K562 (cell line): Measurements from ENCODE around the gene ARHGEF33. TPM values are rescaled to one million over a fixed set of nuclear protein-coding genes. Genes with fewer than 3 reads are reported as not detected.

Source experiments
- ATAC-seq: fragments of 200-7000 bp; cut with Tn5 transposase; 3 replicates; pipeline ENCODE4 v1.9.1; 2020; ENCODE audit warnings: moderate library complexity
- BruUV-seq: library from RNA; stranded (reverse); fragments of 400-500 nt; replicated peaks from 2 replicates; lab custom pipeline; 2021; lab: Mats Ljungman, UMichigan
- CTCF ChIA-PET: fragments of 300-600 bp; formaldehyde crosslinking; extraction: SDS; loops from one replicate; lab custom pipeline; 2021; ENCODE audit warnings: low intra/inter-chr PET ratio; lab: Yijun Ruan, JAX
- POLR2A ChIA-PET: fragments of 300-600, 350-650 bp; sonication (Branson Sonifier 250); formaldehyde crosslinking; extraction: SDS; loops from one replicate; lab custom pipeline; 2021; ENCODE audit warnings: antibody characterized with exemption, inconsistent platforms; lab: Yijun Ruan, JAX
- DNase-seq, 4 experiments: peaks; one replicate each; pipeline versions ENCODE4 v3.0.0 to v3.0.0-alpha.2; 2011 to 2018; ENCODE audit warnings: low spot score in 3 of 4, mixed read lengths in 3 of 4; ENCODE audit errors: extremely low read depth in 1 of 4
- FAIRE-seq: peaks from 2 replicates; lab custom pipeline; 2011; peaks lifted over from hg19 to GRCh38; lab: Jason Lieb, UNC
- H2AFZ ChIP-seq: 2 replicates; pipeline ENCODE4 v1.6.0; 2011; ENCODE audit warnings: low read depth, low read length, control low read depth, inconsistent platforms
- H3K27ac ChIP-seq: fragments of 200-600 bp; 3 replicates; pipeline ENCODE4 v1.8.0; 2011; ENCODE audit warnings: low read depth, mild to moderate bottlenecking, control low read depth, inconsistent platforms, low read length, moderate library complexity, mixed read lengths; ENCODE audit errors: extremely low read depth
- H3K27me3 ChIP-seq, 2 experiments: fragments of 300-600 bp in 1 of 2; 2 replicates in 1 of 2; 3 replicates in 1 of 2; pipeline versions ENCODE4 v1.6.0 to v1.8.0; 2011; ENCODE audit warnings: inconsistent platforms in 2 of 2, low read length in 2 of 2, mild to moderate bottlenecking in 1 of 2, mixed read lengths in 1 of 2, moderate library complexity in 1 of 2; ENCODE audit not compliant: control insufficient read depth in 2 of 2, insufficient read depth in 2 of 2
- H3K36me3 ChIP-seq: fragments of 300-600 bp; 3 replicates; pipeline ENCODE4 v1.8.0; 2011; ENCODE audit warnings: mild to moderate bottlenecking, low read length, inconsistent platforms; ENCODE audit not compliant: control insufficient read depth, insufficient read depth
- H3K4me1 ChIP-seq, 2 experiments: fragments of 200-600 bp in 1 of 2; replicated peaks in 1 of 2; 2 replicates in 1 of 2; 3 replicates in 1 of 2; pipeline versions ENCODE4 v1.5.1 to v1.8.0; 2011; ENCODE audit warnings: inconsistent platforms in 2 of 2, low read length in 2 of 2, mild to moderate bottlenecking in 1 of 2, mixed read lengths in 1 of 2, moderate library complexity in 1 of 2; ENCODE audit not compliant: control insufficient read depth in 2 of 2, insufficient read depth in 2 of 2
- H3K4me2 ChIP-seq: 2 replicates; pipeline ENCODE4 v1.6.1; 2011; ENCODE audit warnings: low read length, control low read depth, inconsistent platforms, mixed read lengths; ENCODE audit not compliant: insufficient read depth
- H3K4me3 ChIP-seq: fragments of 200-600 bp; sonication (generic), shearing (Covaris generic); 2 replicates; pipeline ENCODE4 v1.5.1; 2016; ENCODE audit warnings: control low read depth, inconsistent platforms
- H3K79me2 ChIP-seq: fragments of 200-600 bp; 3 replicates; pipeline ENCODE4 v1.8.0; 2011; ENCODE audit warnings: low read length, inconsistent platforms; ENCODE audit not compliant: control insufficient read depth, insufficient read depth
- H3K9ac ChIP-seq, 2 experiments: 2 replicates each; pipeline versions ENCODE4 v1.6.0 to v1.6.1; 2011; ENCODE audit warnings: low read depth in 2 of 2, low read length in 2 of 2, control low read depth in 1 of 2, inconsistent platforms in 1 of 2, mild to moderate bottlenecking in 1 of 2, mixed read lengths in 1 of 2; ENCODE audit not compliant: insufficient read depth in 1 of 2
- H3K9me1 ChIP-seq: one replicate; pipeline ENCODE4 v1.6.0; 2011; ENCODE audit warnings: inconsistent platforms, mild to moderate bottlenecking, low read length, moderate library complexity; ENCODE audit not compliant: control insufficient read depth, insufficient read depth
- H3K9me3 ChIP-seq: replicated peaks from 2 replicates; pipeline ENCODE4 v1.5.1; 2011; ENCODE audit warnings: low read depth, low read length, inconsistent platforms; ENCODE audit not compliant: control insufficient read depth, insufficient read depth
- H4K20me1 ChIP-seq: replicated peaks from 2 replicates; pipeline ENCODE4 v1.6.1; 2011; ENCODE audit warnings: low read length, inconsistent platforms, mixed read lengths; ENCODE audit not compliant: control insufficient read depth, insufficient read depth
- ATF6 ChIP-seq: sonication (generic); formaldehyde crosslinking; IDR thresholded peaks from 2 replicates; pipeline ENCODE4 v1.4.0; 2020; ENCODE audit warnings: mild to moderate bottlenecking, missing genetic modification reagents
- HLTF ChIP-seq: fragments of 450-650 bp; IDR thresholded peaks from 2 replicates; pipeline ENCODE4 v1.6.1; 2016
- HMGN3 ChIP-seq: IDR thresholded peaks from 2 replicates; pipeline ENCODE4 v1.6.1; 2011; ENCODE audit warnings: borderline replicate concordance, low read depth, mild to moderate bottlenecking, mixed read lengths, low read length; ENCODE audit not compliant: insufficient read length; ENCODE audit errors: extremely low read depth
- KLF16 ChIP-seq: IDR thresholded peaks from 2 replicates; pipeline ENCODE4 v1.6.1; 2016; ENCODE audit warnings: antibody characterized with exemption
- RBM22 ChIP-seq: fragments of 200-400 bp; formaldehyde crosslinking; IDR thresholded peaks from 2 replicates; pipeline ENCODE4 v1.6.1; 2018; ENCODE audit warnings: low read length, low read depth; ENCODE audit not compliant: poor library complexity, severe bottlenecking
- RFX5 ChIP-seq: IDR thresholded peaks from 2 replicates; pipeline ENCODE4 v1.6.1; 2011; ENCODE audit warnings: low read depth, mild to moderate bottlenecking, improper control_type of control experiment, low read length
- ZNF184 ChIP-seq: sonication (generic); formaldehyde crosslinking; IDR thresholded peaks from 2 replicates; pipeline ENCODE4 v1.5.0; 2020; ENCODE audit warnings: missing genetic modification reagents
- WGBS: fragments of 100-300 bp; shearing (Covaris generic); methylation state at CpG from one replicate; pipeline ENCODE4 v1.1.6; 2016; ENCODE audit warnings: low coverage, mixed read lengths; ENCODE audit not compliant: insufficient coverage; ENCODE audit errors: missing lambda C conversion rate; 5-methylcytosine and 5-hydroxymethylcytosine counted together
- in situ Hi-C: fragments of 300-500 bp; cut with MboI; formaldehyde crosslinking; loops from 4 replicates; pipeline ENCODE4 v1.15.0; 2018; ENCODE audit warnings: inconsistent platforms, mixed read lengths
- intact Hi-C: fragments of 100-400 bp; cut with micrococcal nuclease; formaldehyde crosslinking; loops from 2 replicates; pipeline ENCODE4 v1.14.2; 2022
- polyA plus RNA-seq, 8 experiments: library from polyadenylated mRNA; depleted of rRNA in 4 of 8; stranded (reverse) in 5 of 8; unstranded in 3 of 8; fragments of >200 nt; fragmentation: Nextera tagmentation in 2 of 8; fragmentation: Illumina TruSeq in 1 of 8; extraction: Ambion mirVana in 2 of 8; extraction: Trizol in 1 of 8; gene quantifications; 2 replicates each; pipeline versions ENCODE4 v1.2.1 to v1.2.3, GENCODE V29; 2011 to 2014; ENCODE audit warnings: inconsistent platforms in 1 of 8, missing spikeins in 1 of 8
- total RNA-seq, 7 experiments: library from RNA; depleted of rRNA in 6 of 7; stranded (reverse); fragments of >200 nt in 6 of 7; fragmentation: Illumina TruSeq in 2 of 7; extraction: Trizol in 2 of 7; gene quantifications; 2 replicates each; pipeline versions ENCODE4 v1.2.1 to v1.2.3, GENCODE V29; 2011 to 2021; ENCODE audit warnings: low replicate concordance in 1 of 7

ARHGEF33 gene
- total and polyA plus RNA-seq, 9 of the 15 experiments (the other 6 are each of a cell fraction or from before 2014, with no cell fraction given), result 0.01 to 0.08 (median 0.03) TPM; not detected in 5

- TF ChIP-seq ATF6, result no peak
- no peak for TF ChIP-seq RBM22
- no peak for TF ChIP-seq HLTF
- TF ChIP-seq RFX5, result no peak
- TF ChIP-seq, all 486 proteins: peak for 0
Observed at GRCh38 chr2:38863061-38863695, 26.5 kb upstream of the ARHGEF33 start (continued).

GRCh38 chr2:38866773-38867443 is 22.8 kb upstream of the ARHGEF33 start:
- intact Hi-C loops, result no loop called here
- DNase-seq (no peak), FAIRE-seq (no peak), ATAC-seq (no peak)
- Histone ChIP-seq H3K27ac (no peak overlapping the region), H3K9ac (no peak overlapping the region), H3K27me3 (no peaks in the 10 kb centered on the region), H4K20me1 (no peaks in the 10 kb centered on the region), H2AFZ (no peak overlapping the region), H3K36me3 (peaks cover 27% of the 10 kb centered on the region), H3K4me3 (no peak overlapping the region), H3K79me2 (no peaks in the 10 kb centered on the region), H3K4me1 (no peaks in the 10 kb centered on the region), H3K9me1 (no peaks in the 10 kb centered on the region), H3K9me3 (no peaks in the 10 kb centered on the region), H3K4me2 (no peak overlapping the region)
- 83% methylated on average over 3 of the region's 3 CpGs for WGBS
- ChIA-PET CTCF (no interaction called here), POLR2A (interaction anchor here (0.7 to 1.6 kb wide), 2 partner anchors 9 to 21 kb away, joined by 4 to 6 read pairs; partner anchors contain the start of genes DHX57 and MORN2)
- BruUV-seq, result no TSS peak
- TF ChIP-seq KLF16 (no peak), ZNF184 (CRISPR knock-in tag) (no peak), HMGN3 (no peak)
- in situ Hi-C loops, result no loop called here
